Measurements from ENCODE around the gene DOP1A. TPM values are rescaled to one million over a fixed set of nuclear protein-coding genes. Genes with fewer than 3 reads are reported as not detected.

DOP1A gene
- total RNA-seq, 2 experiments from 2014 or later, result 22.0 to 34.7 TPM

GRCh38 chr6:83132121-83132520, 64.7 kb downstream of the DOP1A start:
- DNase-seq, result no peak
- H3K36me3 Mint-ChIP-seq, result peaks cover 37% of the 10 kb centered on the region
- CTCF ChIA-PET, result interaction anchor here (2.1 kb wide), 1 partner anchor 66 kb away, joined by 6 read pairs; the partner anchor contains the start of gene UBE3D
- H3K27ac Mint-ChIP-seq, result no peak overlapping the region
- no peak for ATAC-seq
- H3K27me3 Mint-ChIP-seq, result no peaks in the 10 kb centered on the region
- H3K4me3 Mint-ChIP-seq, result no peak overlapping the region
- H3K9me3 Mint-ChIP-seq (ENCODE audit: low read depth), result no peaks in the 10 kb centered on the region
- H3K4me1 Mint-ChIP-seq, result no peaks in the 10 kb centered on the region

- CTCF ChIA-PET, result interaction anchor here (0.7 to 1.2 kb wide), 3 partner anchors 71 to 78 kb away, joined by 3 to 4 read pairs (median 3); partner anchors contain the start of genes DOP1A and UBE3D
- no peak for DNase-seq
- Mint-ChIP-seq H3K27me3 (no peaks in the 10 kb centered on the region), H3K36me3 (peaks cover 32% of the 10 kb centered on the region), H3K9me3 (ENCODE audit: low read depth) (no peaks in the 10 kb centered on the region), H3K27ac (no peak overlapping the region), H3K4me1 (no peaks in the 10 kb centered on the region), H3K4me3 (no peak overlapping the region)
- ATAC-seq, result no peak
These were observed 70.7 kb downstream of the DOP1A start for GRCh38 chr6:83138118-83138722.

GRCh38 chr6:83138758-83139157, 71.3 kb downstream of the DOP1A start:
- no peaks in the 10 kb centered on the region for H3K9me3 Mint-ChIP-seq (ENCODE audit: low read depth)
- H3K36me3 Mint-ChIP-seq, result peaks cover 37% of the 10 kb centered on the region
- DNase-seq, result no peak
- no peak overlapping the region for H3K27ac Mint-ChIP-seq
- H3K4me3 Mint-ChIP-seq, result no peak overlapping the region
- no peak for ATAC-seq
- no peaks in the 10 kb centered on the region for H3K4me1 Mint-ChIP-seq
- no peaks in the 10 kb centered on the region for H3K27me3 Mint-ChIP-seq
- CTCF ChIA-PET, result no interaction called here

DNA sequence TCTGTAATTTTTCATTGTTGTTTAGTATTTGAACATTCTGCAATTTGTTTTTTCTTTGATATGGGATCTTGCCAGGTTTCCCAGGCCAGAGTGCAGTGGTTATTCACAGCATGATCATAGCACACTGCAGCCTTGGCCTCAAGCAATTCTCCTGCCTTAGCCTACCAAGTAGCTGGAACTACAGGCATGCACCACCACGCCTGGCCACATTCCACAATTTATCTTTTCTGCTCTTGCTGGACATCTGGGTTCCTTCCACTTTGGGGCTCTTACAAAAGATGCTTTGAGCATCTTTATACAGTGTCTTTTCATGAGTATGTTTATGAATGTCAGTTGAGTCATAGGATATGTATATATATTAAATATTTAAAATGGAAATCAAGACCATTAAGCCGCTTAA, 83.6 kb downstream of the DOP1A start:
- peaks cover 27% of the 10 kb centered on the region for H3K36me3 Mint-ChIP-seq
- no peak for ATAC-seq
- CTCF ChIA-PET, result no interaction called here
- no peak overlapping the region for H3K4me3 Mint-ChIP-seq
- no peaks in the 10 kb centered on the region for H3K27me3 Mint-ChIP-seq
- H3K4me1 Mint-ChIP-seq, result no peaks in the 10 kb centered on the region
- no peak overlapping the region for H3K27ac Mint-ChIP-seq
- no peaks in the 10 kb centered on the region for H3K9me3 Mint-ChIP-seq (ENCODE audit: low read depth)
- DNase-seq, result no peak

DNA sequence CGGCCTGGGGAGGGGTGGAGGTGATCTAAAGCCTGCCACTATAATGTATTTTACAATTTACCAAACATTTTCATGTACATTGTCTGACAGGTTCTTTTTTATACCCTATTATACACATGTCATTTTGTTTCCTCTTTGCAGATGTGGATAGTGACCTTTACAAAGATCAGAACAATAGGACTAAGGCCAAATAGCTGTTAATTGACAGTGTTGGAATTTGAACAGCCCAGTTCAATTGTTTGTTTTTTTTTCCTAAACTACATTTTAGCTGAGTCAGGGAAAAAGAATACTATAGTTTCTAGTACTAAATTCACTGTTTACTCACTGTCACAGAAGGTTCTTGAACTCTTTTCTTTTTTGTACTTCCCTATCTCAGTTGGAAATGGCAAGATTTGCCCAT, 85.4 kb downstream of the DOP1A start:
- H3K4me3 Mint-ChIP-seq, result no peak overlapping the region
- no peak for ATAC-seq
- H3K36me3 Mint-ChIP-seq, result peaks cover 33% of the 10 kb centered on the region

DNA sequence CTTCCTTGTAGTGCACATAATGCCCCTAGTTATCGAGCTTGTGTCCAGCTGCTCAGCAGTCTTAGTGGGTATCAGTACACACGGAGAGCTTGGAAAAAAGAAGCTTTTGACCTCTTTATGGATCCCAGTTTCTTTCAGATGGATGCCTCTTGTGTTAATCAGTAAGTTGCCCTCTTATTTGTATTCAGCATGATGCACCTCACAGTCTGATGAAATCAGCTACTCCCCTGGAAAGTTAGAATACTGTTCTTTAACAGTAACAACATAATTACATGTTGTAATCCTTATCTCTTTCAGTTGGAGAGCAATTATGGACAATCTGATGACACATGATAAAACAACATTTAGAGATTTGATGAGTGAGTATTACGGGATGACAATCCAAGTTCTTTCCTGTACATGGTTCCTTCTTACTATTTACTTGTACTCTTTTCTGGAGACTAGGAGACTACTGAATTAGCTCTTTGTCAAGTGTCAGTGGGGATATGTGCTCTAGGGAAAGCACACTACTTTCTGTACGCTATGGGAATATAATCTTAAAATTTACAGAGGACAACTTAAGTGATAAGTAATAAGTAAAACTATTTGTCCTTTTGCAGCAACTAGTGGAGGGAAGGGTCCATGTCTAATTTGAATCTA, 86.5 kb downstream of the DOP1A start:
- peaks cover 31% of the 10 kb centered on the region for H3K36me3 Mint-ChIP-seq
- ATAC-seq (no peak), DNase-seq (no peak)
- H3K27ac Mint-ChIP-seq, result no peak overlapping the region
- H3K27me3 Mint-ChIP-seq, result no peaks in the 10 kb centered on the region
- no peak overlapping the region for H3K4me3 Mint-ChIP-seq
- H3K4me1 Mint-ChIP-seq, result no peaks in the 10 kb centered on the region
- CTCF ChIA-PET, result interaction anchor here (0.8 kb wide), 1 partner anchor 86 kb away, joined by 3 read pairs; the partner anchor contains the start of gene DOP1A
- H3K9me3 Mint-ChIP-seq (ENCODE audit: low read depth), result no peaks in the 10 kb centered on the region

More for the DNA sequence above, 85.4 kb downstream of the DOP1A start:
- Mint-ChIP-seq H3K27ac (no peak overlapping the region), H3K27me3 (no peaks in the 10 kb centered on the region), H3K9me3 (ENCODE audit: low read depth) (no peaks in the 10 kb centered on the region), H3K4me1 (no peaks in the 10 kb centered on the region)
- DNase-seq, result no peak
- CTCF ChIA-PET, result interaction anchor here (0.7 kb wide), 1 partner anchor 704 kb away, joined by 4 read pairs; no protein-coding TSS in a partner anchor

DNA sequence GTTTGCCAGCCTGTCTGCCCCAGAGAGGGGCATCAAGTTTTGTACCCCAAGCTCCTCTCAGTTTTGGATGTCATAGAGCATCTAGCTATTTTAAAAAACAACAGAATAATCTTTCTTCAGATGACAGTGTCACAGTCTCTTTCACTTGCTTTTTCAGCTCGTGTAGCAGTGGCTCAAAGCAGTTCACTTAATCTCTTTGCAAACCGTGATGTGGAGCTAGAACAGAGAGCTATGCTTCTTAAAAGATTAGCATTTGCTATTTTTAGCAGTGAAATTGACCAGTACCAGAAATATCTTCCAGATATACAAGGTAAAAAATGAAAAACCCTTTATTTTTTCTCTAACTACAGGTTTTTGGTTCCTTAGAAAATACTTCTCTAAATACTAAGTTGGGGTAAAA, 88.3 kb downstream of the DOP1A start:
- Mint-ChIP-seq H3K27ac (no peak overlapping the region), H3K4me3 (no peak overlapping the region), H3K4me1 (no peaks in the 10 kb centered on the region), H3K9me3 (ENCODE audit: low read depth) (no peaks in the 10 kb centered on the region), H3K36me3 (peaks cover 36% of the 10 kb centered on the region), H3K27me3 (no peaks in the 10 kb centered on the region)
- CTCF ChIA-PET, result no interaction called here
- ATAC-seq (no peak), DNase-seq (no peak)

GRCh38 chr6:83160167-83160566, 92.7 kb downstream of the DOP1A start:
- Mint-ChIP-seq H3K9me3 (ENCODE audit: low read depth) (no peaks in the 10 kb centered on the region), H3K27me3 (no peaks in the 10 kb centered on the region), H3K4me1 (no peaks in the 10 kb centered on the region), H3K36me3 (peaks cover 41% of the 10 kb centered on the region), H3K27ac (no peak overlapping the region), H3K4me3 (no peak overlapping the region)
- no peak for DNase-seq
- CTCF ChIA-PET, result interaction anchor here (1.1 kb wide), 1 partner anchor 20 kb away, joined by 3 read pairs; no protein-coding TSS in a partner anchor
- ATAC-seq, result no peak

DNA sequence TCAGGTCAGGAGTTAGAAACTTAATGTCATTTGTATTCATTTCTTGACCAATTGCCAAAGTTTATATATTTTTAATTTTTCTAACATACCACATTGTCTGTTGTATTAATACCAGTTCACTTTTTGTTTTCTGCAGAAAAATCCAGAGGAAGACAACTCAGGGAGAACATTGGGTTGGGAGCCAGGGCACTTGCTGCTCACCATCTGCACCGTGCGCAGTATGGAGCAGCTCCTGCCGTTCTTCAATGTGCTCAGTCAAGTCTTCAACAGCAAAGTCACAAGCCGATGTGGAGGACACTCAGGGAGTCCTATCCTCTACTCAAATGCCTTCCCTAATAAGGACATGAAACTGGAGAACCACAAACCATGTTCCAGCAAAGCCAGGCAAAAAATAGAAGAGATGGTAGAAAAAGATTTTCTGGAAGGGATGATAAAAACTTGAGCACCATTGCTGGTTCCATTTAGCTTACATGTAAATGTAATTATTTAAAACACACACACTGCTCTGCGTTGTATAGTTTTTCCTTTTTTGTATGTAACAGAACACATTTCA, 100.3 kb downstream of the DOP1A start:
- H3K4me1 Mint-ChIP-seq, result no peaks in the 10 kb centered on the region
- no peaks in the 10 kb centered on the region for H3K9me3 Mint-ChIP-seq (ENCODE audit: low read depth)
- H3K36me3 Mint-ChIP-seq, result peaks cover 54% of the 10 kb centered on the region
- H3K4me3 Mint-ChIP-seq, result no peak overlapping the region
- H3K27me3 Mint-ChIP-seq, result no peaks in the 10 kb centered on the region
- CTCF ChIA-PET, result interaction anchor here (1.0 to 1.6 kb wide), 2 partner anchors 17 to 102 kb away, joined by 3 to 5 read pairs; partner anchors contain the start of gene UBE3D
- no peak for DNase-seq
- H3K27ac Mint-ChIP-seq, result no peak overlapping the region
- ATAC-seq, result no peak

DNA sequence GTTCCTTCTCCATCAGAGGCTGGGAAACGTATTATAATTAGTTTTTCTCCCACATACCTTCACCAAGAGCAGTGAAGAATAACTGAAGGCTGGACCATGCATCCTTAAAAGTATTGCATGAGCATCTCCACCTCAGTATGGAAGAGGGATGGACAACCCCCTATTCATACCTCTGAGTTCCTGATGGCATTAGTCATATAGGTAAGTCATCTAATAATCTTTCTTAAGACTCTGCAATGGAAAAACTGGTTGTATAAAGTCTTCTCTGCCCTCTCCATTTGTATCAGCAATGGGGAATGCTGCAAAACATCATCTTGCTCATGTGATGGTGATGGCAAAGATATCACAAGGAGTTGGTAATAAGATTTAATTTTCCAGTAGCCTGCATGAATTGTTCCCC, 101.1 kb downstream of the DOP1A start:
- H3K36me3 Mint-ChIP-seq, result peaks cover 54% of the 10 kb centered on the region
- H3K27me3 Mint-ChIP-seq, result no peaks in the 10 kb centered on the region
- ATAC-seq (no peak), DNase-seq (no peak)
- no peaks in the 10 kb centered on the region for H3K9me3 Mint-ChIP-seq (ENCODE audit: low read depth)
- CTCF ChIA-PET, result no interaction called here
- no peak overlapping the region for H3K27ac Mint-ChIP-seq
- no peak overlapping the region for H3K4me3 Mint-ChIP-seq
- no peaks in the 10 kb centered on the region for H3K4me1 Mint-ChIP-seq

DNA sequence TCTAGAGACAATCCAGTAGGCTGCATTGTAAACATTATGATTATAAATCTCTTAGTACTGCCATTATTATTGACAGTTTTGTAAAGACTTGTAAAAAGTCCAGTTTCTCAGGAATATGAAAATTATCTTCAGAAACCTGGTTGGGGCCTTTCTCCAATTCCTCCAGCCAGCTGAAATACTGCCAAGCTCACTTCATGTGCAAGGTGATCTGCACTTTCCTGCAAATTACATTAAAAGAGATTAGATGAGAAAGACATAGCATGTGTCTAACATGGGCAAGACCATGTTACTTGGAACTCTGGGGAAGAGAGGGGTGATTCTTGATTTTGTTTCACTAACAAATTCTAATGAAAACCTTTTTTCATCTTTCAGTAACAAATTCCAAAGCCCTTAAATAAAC, 101.6 kb downstream of the DOP1A start:
- no peaks in the 10 kb centered on the region for H3K4me1 Mint-ChIP-seq
- H3K36me3 Mint-ChIP-seq, result peaks cover 54% of the 10 kb centered on the region
- H3K27me3 Mint-ChIP-seq, result no peaks in the 10 kb centered on the region
- ATAC-seq (no peak), DNase-seq (no peak)
- no peaks in the 10 kb centered on the region for H3K9me3 Mint-ChIP-seq (ENCODE audit: low read depth)
- no peak overlapping the region for H3K4me3 Mint-ChIP-seq
- CTCF ChIA-PET, result interaction anchor here (0.6 kb wide), 1 partner anchor 63 kb away, joined by 3 read pairs; no protein-coding TSS in a partner anchor
- H3K27ac Mint-ChIP-seq, result no peak overlapping the region

- peaks cover 53% of the 10 kb centered on the region for H3K36me3 Mint-ChIP-seq
- no peak overlapping the region for H3K4me3 Mint-ChIP-seq
- no peaks in the 10 kb centered on the region for H3K4me1 Mint-ChIP-seq
- DNase-seq, result no peak
- no peaks in the 10 kb centered on the region for H3K27me3 Mint-ChIP-seq
- H3K27ac Mint-ChIP-seq, result no peak overlapping the region
- no peak for ATAC-seq
- CTCF ChIA-PET, result interaction anchor here (0.6 kb wide), 1 partner anchor 63 kb away, joined by 3 read pairs; no protein-coding TSS in a partner anchor
- no peaks in the 10 kb centered on the region for H3K9me3 Mint-ChIP-seq (ENCODE audit: low read depth)
These were observed 102.0 kb downstream of the DOP1A start for GRCh38 chr6:83169511-83169910.

DNA sequence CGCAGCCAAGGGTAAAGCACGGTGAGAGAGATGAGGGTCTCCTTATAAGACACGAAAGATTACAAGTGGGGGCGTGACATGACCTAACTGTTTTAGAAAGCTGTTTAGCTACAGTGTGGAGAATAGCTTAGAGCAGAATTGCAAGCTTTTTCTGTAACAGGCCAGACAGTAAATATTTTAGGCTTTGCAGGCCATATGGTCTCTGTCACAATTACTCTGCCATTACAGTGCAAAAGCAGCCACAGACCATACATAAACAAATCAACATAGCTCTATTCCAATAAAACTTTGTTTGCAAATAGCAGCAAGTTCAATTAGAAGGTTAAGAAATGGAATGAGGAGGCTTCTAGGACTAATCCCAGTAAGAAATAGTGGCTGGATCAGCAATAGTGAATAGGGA, 108.8 kb downstream of the DOP1A start:
- Mint-ChIP-seq H3K27me3 (no peaks in the 10 kb centered on the region), H3K36me3 (peaks cover 18% of the 10 kb centered on the region), H3K4me1 (peaks cover 2% of the 10 kb centered on the region), H3K4me3 (no peak overlapping the region), H3K27ac (no peak overlapping the region), H3K9me3 (ENCODE audit: low read depth) (no peaks in the 10 kb centered on the region)
- ATAC-seq (no peak), DNase-seq (no peak)
- CTCF ChIA-PET, result no interaction called here

Data from activated CD8-positive, alpha-beta memory T cell treated with anti-CD3 and anti-CD28 coated beads, Interleukin-2, amount 10 ng/mL, durations not matched to agents 7 days and 5 days (primary cell).